Measurements from ENCODE around the gene RANGRF.
"Not testable (repeated sequence)": the region's sequence is repeated elsewhere in the genome, so short reads cannot be mapped to it uniquely, and the experiment has no call there.

The RANGRF gene, protein sequence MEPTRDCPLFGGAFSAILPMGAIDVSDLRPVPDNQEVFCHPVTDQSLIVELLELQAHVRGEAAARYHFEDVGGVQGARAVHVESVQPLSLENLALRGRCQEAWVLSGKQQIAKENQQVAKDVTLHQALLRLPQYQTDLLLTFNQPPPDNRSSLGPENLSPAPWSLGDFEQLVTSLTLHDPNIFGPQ

DNA sequence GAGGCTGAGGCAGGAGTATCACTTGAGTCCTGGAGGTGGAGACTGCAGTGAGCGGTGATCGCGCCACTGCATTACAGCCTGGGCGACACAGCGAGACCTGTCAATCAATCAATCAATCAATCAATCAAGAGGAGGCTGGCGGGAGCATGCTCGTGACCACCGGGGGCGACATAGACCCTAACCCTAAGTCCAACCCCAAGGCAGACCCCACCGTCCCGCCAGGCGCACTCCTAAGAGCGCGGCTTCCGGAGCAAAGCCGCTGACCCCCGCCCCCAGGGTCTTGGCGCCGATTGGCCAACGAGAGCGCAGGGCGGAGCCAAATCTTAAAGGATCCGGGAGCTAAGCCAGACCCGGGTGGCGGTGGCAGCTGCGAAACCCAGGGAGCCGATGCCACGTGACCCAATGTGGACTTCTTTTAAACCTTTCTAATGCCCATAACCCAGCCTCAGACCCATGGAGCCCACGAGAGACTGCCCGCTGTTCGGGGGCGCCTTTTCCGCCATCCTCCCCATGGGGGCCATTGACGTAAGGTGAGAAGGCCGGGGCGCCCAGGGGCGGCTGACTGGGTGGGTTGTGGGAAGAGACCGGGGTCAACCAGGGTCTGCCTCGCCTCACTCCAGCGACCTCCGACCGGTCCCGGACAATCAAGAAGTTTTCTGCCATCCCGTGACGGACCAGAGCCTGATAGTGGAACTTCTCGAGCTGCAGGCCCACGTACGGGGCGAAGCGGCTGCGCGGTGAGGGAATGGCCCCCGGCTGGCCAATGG is at the start of gene RANGRF:
RANGRF (plus strand) TSS at position 335 of the 767 bp plus-strand sequence; CDS start at position 454, 119 bp downstream.
- DNase-seq = peak; percentile 62

DNA sequence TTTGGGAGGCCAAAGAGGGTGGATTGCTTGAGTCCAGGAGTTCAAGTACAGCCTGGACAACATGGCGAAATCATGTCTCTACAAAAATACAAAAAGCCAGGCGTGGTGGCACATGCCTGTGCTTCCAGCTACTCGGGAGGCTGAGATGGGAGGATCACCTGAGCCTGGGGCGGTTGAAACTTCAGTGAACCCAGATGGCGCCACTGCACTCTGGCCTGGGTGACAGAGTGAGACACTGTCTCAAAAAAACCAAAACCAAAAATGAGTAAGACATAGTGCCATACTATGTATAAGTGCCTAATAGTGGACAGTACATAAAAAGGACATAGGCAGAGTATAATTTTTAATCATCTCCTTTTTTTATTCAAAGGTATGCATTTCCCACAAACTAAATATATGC is 44.6 kb upstream of the RANGRF start:
- DNase-seq = no peak

DNA sequence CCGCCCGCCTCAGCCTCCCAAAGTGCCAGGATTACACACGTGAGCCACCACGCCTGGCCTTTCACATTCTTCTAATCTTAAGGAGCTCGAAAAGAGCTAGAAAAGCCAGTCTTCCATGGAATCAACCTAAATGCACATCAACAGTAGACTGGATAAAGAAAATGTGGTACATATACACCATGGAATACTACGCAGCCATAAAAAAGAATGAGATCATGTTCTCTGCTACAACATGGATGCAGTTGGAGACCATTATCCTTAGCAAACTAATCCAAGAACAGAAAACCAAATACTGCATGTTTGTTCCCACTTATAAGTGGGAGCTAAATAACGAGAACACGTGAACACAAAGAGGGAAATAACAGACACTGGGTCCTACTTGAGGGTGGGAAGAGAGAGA is 43.7 kb upstream of the RANGRF start:
- DNase-seq = no peak

DNA sequence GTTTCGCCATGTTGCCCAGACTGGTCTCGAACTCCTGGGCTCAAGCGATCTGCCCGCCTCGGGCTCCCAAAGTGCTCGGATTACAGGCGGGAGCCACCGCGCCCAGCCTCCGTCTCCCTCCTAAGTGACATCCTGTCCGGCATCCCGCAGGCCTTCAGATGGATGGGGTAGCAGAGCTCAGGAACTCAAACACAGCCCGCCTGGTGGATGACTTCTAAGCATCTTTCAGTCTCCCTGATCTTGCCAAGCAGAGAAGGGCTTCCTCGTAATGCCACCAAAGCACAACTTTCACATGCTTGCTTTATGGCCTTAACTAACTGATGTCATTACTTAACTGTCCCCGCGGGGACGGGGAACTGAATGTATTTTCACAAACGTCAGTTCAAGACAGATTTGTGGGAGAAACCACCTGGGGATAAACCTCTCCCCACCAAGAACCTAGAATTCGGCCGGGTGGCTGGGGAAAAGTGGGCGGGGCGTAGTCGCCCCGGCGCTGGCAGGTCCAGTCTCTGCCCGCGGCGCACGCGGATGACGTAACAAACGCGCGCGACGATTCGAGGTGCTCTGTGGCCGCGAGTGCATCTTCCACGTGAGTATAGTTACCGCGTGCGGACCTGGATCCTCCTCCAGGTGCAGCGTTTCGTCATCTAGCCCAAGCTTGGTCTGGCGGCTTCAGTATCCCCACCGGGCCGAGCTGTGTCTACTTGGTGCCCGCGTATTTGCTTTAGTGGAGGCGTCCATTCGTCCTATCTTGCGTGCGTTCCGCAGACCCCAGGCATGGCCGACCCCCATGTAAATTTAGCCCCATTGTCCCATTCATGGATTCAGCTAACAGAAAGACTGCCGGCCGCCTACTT is 39.5 kb upstream of the RANGRF start, which contains the start of gene PFAS:
PFAS (plus strand) TSS at position 539 of the 857 bp plus-strand sequence. CDS start 4,649 bp downstream, outside the sequence.
- peak; percentile 64 for DNase-seq

DNA sequence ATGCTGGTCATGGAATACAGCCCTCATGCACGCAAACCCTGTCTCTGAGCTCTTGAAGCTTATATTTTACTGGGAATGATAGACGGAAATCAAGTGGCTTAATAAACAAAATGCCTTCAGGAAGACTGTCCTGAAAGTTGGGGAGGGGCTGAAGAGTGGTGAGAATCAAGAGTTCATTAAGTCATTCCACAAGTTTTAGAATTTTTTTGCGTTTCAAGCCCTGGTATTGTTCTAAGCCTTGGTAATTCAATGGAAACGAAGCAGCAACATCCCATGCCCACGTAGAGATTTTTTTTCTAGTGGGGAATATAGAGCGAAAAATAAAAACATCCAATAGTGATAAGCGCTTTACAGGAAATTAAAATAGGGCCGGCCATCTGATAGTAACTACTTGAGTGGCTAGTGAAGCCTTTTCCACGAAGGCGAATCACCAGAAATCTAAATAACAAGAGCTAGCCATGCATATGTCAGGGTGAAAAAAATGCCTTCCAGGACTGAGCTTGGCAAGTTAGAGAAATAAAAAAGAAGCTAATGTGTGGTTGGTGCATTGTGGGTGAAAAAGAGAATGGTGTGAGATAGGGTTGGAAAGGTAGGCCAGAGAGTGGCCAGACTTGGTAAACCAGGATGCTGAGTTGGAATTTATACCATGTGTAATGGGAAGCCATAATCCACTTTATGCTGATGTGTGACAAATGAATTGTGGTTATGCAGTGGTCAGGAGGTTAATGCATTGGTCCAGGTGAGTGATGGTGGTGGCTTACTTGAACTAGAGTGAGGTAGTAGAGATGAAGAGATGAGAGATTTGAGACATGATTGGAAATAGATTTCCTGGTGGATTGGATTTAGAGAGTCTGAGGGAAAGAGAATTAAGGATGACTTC is 38.6 kb upstream of the RANGRF start:
- no peak for DNase-seq

DNA sequence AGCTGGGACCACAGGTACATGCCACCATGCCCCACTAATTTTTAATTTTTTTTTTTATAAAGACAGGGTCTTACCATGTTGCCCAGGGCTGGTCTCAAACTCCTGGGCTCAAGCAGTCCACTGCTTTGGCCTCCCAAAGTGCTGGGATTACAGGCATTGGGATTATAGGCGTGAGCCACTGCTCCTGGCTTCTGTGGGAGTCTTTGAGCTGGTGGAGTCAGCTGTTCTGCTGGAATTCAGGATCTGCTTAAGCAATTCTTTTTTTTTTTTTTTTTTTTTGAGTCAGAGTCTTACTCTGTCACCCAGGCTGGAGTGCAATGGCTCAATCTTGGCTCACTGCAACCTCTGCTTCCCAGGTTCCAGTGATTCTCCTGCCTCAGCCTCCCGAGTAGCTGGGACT is 37.1 kb upstream of the RANGRF start:
- not testable (repeated sequence) for DNase-seq

DNA sequence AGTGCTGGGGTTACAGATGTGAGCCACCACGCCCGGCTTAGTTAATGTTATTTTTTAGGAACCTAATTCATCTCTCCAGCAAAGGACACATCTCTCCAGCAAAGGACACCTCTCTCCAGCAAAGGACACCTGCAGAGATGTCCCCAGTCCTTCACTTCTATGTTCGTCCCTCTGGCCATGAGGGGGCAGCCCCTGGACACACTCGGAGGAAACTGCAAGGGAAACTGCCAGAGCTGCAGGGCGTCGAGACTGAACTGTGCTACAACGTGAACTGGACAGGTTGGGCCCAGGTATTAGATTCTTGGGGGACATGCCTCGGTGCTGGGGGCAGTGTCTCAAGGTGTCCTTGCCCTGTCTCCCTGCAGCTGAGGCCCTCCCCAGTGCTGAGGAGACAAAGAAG is 34.7 kb upstream of the RANGRF start:
- no peak for DNase-seq

DNA sequence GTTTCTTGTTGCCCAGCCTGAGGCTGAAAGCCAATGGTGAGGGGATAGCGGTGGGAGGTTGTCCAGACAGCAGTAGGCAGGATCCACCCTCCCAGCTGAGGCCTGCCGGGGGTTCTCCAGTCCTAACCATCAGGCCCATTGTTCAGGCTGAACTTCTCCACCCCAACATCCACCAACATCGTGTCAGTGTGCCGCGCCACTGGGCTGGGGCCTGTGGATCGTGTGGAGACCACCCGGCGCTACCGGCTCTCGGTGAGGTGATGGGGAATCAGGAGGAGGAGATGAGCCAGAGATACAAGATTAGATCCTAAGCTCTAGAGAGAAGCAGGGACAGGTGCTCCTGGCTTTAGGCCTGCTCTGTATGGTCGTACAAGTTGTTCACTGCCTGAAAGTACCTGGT is 33.6 kb upstream of the RANGRF start:
- DNase-seq = no peak

DNA sequence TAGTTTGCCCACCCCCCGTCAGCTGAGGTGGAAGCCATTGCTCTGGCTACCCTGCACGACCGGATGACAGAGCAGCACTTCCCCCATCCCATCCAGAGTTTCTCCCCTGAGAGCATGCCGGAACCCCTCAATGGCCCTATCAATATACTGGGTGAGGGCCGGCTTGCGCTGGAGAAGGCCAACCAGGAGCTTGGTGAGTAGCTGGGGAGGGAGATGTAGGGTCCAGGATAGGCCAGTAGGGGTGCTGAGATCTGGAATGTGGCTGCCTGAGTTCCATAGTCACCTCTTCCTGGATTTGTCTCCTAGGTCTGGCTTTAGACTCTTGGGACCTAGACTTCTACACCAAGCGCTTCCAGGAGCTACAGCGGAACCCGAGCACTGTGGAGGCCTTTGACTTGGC is 33.0 kb upstream of the RANGRF start:
- no peak for DNase-seq

DNA sequence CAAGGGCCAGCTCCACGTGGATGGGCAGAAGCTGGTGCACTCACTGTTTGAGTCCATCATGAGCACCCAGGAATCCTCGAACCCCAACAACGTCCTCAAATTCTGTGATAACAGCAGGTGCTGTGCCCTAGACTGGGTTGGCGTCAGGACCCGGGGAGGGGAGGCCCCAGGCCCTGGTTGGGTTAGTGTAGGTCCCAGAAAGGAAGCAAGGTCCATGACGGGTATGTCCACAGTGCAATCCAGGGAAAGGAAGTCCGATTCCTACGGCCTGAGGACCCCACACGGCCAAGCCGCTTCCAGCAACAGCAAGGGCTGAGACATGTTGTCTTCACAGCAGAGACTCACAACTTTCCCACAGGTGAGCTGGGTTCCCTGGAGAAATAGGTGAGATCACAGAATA is 32.2 kb upstream of the RANGRF start:
- no peak for DNase-seq

DNA sequence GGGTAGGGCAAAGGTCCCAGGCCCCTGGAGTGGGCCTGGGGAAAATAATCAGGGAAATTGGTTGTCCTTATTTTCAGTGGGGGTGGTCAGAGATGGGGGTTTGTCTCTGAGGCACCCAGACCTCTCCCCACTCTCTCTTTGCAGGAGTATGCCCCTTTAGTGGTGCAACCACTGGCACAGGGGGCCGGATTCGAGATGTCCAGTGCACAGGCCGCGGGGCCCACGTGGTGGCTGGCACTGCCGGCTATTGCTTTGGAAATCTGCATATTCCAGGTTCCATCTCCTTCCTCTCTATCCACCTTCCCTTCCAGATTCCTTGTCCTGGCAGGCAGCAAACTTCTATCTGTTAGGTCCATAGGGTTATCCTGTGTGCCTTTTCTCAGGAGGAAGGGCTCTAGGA is 31.8 kb upstream of the RANGRF start:
- no peak for DNase-seq

DNA sequence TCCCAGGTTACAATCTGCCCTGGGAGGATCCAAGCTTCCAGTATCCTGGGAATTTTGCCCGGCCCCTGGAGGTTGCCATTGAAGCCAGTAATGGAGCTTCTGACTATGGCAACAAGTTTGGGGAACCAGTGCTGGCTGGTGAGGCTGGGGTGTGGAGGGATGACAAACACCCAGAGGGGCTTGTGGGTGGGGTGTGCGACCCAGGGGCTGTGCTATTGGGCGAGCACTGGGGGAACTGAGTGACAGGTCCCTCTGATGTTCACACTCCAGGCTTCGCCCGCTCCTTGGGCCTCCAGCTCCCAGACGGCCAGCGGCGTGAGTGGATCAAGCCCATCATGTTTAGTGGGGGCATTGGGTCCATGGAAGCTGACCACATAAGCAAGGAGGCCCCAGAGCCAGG is 30.7 kb upstream of the RANGRF start:
- DNase-seq = no peak

DNA sequence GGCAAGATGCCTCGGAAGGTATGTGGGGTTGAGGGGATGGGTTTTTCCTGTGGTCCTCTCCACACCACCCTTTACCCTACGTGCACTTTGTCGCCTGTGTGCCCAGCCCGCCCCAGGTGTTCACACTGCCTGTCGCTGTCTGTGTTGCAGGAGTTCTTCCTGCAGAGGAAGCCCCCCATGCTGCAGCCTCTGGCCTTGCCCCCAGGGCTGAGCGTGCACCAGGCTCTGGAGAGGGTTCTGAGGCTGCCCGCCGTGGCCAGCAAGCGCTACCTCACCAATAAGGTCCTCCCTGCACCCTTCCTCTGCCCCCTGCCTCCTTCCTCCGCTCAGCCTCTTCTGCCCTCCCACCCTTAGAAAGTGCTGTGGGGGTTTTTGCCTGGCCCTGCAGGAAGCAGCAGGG is 24.1 kb upstream of the RANGRF start:
- no peak for DNase-seq

DNA sequence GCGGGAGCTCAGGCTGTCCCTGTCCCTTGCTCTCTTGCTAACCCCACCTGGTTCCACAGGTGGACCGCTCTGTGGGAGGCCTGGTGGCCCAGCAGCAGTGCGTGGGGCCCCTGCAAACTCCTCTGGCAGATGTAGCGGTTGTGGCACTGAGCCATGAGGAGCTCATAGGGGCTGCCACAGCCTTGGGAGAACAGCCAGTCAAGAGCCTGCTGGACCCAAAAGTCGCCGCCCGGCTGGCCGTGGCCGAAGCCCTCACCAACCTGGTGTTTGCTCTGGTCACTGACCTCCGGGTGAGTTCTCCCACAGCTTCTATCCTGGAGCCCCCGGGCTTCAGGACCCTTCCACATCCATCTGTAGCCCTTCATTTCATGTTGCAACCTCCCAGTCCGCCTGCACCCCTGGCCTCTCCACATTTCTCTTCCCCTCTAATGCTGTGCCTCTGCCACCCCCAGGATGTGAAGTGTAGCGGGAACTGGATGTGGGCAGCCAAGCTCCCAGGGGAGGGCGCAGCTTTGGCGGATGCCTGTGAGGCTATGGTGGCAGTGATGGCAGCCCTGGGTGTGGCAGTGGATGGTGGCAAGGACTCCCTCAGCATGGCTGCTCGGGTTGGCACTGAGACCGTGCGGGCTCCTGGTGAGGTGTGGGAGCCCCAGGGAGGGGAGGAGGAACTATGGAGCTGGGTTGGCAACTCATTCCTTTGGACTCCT is 23.5 kb upstream of the RANGRF start:
- DNase-seq = no peak

DNA sequence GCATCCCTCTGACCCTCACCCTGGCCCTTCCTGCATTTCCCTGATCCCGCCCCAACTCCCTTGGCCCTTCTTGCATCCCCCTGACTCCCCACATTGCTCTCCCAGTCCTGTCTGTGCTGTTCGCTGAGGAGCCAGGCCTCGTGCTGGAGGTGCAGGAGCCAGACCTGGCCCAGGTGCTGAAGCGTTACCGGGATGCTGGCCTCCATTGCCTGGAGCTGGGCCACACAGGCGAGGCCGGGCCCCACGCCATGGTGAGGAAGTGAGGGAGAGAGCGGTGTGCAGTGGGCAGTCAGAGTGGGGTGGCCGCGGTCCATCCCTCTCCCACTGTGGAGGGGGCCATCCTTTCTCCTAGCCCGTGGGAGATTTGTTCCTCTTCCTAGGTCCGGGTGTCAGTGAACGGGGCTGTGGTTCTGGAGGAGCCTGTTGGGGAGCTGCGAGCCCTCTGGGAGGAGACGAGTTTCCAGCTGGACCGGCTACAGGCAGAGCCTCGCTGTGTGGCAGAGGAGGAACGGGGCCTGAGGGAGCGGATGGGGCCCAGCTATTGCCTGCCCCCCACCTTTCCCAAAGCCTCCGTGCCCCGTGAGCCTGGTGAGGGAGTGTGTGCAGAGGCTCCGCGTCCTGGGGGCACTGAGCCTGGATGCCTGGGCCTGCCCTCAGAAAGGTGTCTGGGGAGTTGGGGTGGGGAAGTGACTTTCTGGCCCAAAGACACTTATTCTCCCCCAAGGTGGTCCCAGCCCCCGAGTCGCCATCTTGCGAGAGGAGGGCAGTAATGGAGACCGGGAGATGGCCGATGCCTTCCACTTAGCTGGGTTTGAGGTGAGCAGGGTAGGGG is 21.6 kb upstream of the RANGRF start:
- DNase-seq = no peak

DNA sequence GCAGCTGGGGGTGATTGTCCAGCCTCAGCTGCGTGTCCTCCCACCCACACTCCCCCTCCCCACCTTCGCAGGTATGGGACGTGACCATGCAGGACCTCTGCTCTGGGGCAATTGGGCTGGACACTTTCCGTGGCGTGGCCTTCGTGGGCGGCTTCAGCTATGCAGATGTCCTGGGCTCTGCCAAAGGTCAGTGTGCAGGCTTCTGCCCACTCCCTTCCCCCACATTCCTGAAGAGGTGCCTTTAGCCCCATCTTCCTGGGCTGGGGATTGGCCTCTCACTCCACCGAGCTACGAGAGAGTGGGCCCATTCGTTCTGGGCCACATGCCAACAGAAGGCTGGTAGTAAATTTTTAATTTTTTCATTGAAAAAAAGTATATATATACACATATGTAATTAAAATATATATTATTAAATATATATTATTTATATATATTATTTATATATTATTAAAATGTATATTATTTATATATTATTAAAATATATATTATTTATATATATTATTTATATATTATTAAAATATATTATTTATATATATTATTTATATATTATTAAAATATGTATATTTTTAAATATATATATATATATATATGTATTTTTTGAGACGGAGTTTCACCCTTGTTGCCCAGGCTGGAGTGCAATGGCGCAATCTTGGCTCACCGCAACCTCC is 20.9 kb upstream of the RANGRF start:
- DNase-seq = no peak

DNA sequence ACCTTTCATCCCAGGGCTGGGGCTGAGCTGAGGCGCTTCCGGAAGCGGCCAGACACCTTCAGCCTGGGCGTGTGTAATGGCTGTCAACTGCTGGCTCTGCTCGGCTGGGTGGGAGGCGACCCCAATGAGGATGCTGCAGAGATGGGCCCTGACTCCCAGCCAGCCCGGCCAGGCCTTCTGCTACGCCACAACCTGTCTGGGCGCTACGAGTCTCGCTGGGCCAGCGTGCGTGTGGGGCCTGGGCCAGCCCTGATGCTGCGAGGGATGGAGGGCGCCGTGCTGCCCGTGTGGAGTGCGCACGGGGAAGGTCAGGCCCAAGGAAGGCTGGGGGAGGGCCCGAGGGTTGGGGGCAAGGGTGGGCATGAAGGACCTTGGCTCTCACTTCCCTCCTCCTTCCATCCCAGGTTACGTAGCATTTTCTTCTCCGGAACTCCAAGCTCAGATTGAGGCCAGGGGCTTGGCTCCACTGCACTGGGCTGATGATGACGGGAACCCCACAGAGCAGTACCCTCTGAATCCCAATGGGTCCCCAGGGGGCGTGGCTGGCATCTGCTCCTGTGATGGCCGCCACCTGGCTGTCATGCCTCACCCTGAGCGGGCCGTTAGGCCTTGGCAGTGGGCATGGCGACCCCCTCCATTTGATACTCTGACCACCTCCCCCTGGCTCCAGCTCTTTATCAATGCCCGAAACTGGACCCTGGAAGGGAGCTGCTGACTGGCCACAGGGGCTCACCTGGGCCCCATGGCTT is 19.7 kb upstream of the RANGRF start:
- DNase-seq = no peak

DNA sequence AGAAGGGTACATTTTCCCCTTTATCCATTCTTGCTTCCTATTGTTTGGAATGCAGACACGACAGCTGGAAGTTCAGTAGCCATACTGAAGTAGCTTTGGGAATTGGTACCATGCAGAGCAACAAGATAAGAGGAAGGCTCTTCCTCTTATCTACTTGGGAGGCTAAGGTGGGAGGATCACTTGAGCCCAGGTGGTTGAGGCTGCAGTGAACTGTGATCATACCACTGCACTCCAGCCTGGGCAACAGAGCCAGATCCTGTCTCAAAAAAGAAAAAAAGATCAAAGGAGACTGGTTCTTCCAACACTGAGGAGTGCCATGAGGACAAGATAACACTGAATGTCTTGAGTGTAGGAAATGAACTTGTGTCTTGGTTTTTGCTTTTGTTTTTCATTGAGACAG is 16.0 kb upstream of the RANGRF start:
- DNase-seq = no peak

DNA sequence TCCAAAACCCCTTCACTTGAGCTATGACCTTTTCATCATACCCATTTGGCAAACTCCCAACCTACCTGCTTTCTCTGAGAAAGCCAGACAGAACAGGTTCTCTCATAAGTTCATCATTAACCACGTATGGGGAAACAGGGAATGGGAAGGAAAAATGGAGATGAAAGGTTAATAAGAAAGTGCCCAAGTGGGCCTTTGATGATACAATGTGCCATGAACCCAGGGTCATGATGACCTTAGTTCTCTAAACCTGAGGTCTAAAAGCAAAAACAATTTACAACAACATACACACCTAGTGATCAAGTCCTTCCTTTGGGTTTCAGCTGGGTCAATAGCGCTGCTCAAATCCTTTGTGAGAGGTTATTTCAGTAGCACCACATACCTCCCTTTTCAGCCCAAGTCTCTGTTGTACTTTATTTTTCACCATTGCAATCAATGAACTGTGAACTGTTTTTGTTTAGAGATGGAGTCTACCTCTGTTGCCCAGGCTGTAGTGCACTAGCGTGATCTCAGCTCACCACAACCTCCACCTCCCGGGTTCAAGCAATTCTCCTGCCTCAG is 14.5 kb upstream of the RANGRF start:
- DNase-seq = no peak
